Fibroblast of skin of right biceps (primary cell): ENCODE measurements around the gene LHCGR.

Experiments used
- DNase-seq: peaks from one replicate; pipeline ENCODE4 v3.0.0-alpha.2; 2013

LHCGR gene

DNA sequence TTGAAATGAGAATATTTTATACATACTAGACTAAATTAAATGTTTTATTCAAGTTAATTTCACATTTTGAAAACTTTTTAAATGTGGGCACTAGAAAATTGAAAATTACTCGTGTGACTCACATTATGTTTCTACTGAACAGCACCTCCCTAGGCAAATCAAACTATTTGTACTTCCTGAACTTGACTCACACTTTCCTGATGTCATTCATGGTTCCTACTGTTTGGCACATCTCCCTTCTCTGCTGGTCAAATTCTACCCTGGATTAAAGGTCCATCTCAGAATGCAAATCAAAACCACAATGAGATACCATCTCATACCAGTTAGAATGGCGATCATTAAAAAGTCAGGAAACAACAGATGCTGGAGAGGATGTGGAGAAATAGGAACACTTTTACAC is 16.7 kb downstream of the LHCGR start:
- DNase-seq: peak; percentile 66

DNA sequence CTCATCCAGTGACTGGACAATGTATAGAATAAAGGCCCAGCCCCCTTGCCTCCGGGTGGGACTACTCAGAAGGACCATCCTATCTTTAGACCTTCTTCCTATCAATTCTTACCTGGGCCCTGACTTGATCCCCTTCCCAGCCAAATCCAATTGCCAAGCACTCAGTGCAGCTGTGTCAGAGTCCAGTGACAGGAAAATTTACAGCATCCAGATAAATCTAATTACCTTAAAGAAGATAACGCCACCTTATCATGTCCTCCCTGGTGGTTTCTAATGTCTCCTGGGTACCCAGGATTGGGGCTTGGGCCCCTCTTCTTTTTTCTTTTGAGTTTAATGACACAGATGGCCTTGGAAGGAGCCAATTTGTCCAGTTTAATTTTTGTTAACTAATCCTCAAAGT is 19.3 kb downstream of the LHCGR start:
- no peak for DNase-seq

GRCh38 chr2:48734576-48735303 is 20.8 kb downstream of the LHCGR start:
- DNase-seq: no peak

DNA sequence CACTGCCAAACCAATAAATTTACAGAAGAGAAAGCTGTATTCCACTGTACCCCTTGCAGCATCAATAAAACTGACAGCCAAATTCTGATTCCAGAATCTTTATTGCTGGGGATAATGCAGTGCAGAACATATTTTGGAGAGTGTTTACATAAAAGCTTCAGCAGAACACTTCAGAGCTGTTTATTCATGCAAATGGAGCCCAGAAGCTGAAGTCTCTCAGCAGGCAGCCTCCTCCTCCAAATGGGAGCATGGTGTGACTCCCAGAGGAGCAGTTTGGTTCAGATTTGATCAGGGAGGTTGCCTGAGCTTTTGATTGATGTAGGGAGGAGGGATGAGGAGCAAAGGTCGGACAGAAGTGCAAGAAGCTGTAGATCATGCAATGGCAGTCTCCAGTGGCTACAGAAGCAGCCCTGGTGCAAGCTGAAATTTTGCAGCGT is 22.4 kb downstream of the LHCGR start:
- DNase-seq: no peak

GRCh38 chr2:48728840-48729239 is 26.7 kb downstream of the LHCGR start:
- no peak for DNase-seq

GRCh38 chr2:48728295-48728694 is 27.2 kb downstream of the LHCGR start:
- DNase-seq: no peak

- DNase-seq: no peak
Observed at GRCh38 chr2:48727560-48727959, 28.0 kb downstream of the LHCGR start.

- DNase-seq: no peak
Observed at GRCh38 chr2:48725696-48726494, 29.6 kb downstream of the LHCGR start.

DNA sequence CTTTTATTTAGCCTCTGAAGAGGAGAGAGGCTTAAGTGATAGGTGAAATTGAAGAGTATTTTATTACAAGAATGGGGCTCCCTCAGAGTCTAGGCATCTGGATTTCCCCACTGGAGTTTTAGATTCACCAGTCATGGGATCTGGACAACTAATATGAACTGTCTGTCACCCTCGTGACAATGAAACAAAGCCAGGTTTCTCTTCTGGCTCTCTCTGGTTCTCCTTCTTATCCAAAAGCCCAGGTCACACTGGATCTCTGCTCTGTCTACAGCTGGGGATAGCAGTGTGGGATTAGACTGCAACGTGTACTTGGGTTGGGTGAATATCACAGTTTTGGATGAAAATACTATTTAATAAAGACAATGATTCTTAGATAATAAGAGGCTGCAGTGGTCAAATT is 31.2 kb downstream of the LHCGR start:
- DNase-seq: no peak

DNA sequence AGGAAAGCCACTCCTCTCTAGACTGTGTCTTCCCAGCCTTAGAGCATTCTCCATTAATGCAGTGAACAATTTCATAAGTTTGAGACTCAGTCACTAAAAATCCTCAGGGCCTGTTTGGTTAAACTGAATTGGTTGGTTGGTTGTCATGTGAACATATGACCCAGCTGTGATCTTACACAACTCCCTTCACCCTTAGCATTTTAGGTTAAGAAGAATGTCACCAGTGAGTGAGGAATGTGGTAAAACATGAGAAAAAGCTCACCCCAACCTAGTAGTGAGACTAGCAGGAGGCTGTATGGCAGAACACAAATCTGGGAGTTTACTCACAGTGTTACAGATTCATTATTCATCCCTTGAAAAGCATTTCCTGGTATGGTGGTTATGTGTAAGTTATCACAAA is 32.4 kb downstream of the LHCGR start:
- DNase-seq: peak; percentile 93

- no peak for DNase-seq
Observed at GRCh38 chr2:48722391-48722790, 33.1 kb downstream of the LHCGR start.

DNA sequence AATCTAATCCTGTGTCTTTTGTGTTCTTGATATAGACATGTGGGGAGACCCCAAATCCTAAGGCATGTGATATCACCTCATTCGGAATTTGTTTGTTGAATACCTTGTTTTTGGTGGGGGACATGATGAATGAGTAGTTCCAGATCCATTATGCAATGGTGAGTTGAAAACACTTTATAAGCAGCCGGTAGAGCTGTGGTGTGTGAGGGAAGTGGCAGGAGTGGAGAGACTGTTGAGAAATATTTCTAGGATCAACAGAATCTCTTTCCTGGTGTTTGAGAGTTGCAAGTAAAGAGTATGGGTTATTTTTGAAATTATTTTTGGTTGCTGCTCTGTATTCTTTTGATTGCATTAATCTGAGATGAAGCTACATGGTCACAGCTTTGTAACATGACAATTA is 34.4 kb downstream of the LHCGR start:
- no peak for DNase-seq

DNA sequence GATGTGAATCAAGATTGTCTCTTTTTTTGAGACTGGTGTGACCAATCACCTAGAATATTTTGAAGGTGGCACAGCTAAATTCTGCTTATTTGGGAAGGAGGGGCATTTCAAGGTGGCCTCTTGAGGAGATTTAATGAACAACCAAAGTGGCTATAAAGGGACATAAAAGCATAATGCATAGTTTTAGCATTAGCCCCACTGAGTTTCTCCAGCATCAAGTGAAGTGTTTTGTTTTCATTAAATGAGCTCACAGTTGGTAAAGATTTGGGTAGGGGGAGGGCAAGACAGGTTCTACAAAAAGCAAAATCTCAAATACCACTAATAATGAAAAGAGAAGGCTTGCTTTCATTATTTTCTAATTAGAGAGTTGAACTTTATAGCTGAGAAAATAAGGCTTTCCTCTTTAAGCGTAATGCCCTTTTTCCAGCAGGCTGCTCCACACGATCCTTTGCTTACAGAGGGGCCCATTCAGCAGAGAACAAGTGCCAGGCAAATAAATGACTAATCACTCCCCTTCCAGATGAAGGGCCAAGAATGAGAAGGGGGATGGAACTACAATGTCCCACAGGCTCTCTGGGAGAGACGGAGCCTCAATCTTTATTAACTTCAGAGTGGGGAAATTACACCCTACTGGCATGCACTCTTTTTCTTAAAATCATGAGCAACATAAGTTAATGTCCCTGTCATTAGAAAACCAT is 35.9 kb downstream of the LHCGR start:
- DNase-seq: peak; percentile 43

DNA sequence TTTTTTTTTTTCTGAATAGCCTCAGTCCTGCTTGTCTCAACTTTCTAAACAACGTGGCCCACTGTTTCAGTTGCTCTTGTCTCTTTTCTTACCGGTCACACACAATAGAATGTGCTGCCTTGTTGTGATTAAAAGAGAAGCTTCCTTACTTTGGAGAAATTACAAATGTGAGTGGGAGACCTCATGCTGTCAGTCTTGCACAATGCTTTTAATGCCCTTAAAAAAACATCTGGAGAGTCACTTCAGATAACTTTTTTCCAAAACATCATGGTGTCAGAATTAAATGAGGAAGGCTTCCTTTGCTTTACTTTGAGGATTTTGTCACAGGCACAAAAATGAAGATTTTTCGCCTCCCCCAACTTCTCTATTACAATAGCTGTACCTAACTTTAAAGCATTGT is 37.7 kb downstream of the LHCGR start:
- no peak for DNase-seq

- DNase-seq: peak; percentile 62
Observed at GRCh38 chr2:48715956-48716355, 39.6 kb downstream of the LHCGR start.

- peak; percentile 78 for DNase-seq
Observed at GRCh38 chr2:48715042-48715899, 40.3 kb downstream of the LHCGR start.

DNA sequence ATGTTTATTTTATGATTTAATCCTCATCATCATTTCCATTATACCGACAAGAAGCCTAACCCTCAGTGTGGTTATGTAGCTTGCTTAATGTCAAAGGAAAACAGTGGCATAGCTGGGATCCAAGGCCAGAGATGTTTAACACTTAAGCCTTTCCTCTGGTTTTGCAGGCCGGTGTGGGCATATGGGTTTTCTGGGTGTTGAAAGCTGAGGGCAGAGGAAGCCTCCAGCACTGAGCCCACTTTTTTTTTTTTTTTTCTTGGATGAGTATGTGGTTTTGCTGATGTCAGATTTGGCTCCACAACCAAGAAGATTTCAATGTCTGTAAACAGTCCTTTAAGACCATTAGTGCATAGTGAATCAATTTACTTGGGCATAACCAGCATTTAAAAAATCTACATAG is 41.3 kb downstream of the LHCGR start:
- DNase-seq: peak; percentile 60

DNA sequence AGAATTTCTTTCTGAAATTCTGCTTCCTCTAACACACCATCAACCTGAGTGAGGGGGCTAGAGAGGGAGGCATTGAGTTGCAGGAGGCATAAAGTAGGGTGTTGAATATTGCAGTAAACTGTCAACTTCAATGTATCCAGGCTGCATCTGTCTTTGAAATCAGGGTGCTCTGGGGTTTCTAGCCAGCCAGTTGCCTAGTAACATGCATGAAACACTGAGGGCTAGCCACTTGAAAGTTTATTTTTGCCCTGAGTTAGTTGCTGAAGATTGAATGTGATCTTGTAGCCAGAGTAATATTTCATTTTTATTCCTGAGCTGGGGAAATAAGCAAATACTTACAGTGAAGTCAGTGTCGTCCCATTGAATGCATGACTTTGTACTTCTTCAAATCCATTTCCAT is 41.9 kb downstream of the LHCGR start:
- no peak for DNase-seq

DNA sequence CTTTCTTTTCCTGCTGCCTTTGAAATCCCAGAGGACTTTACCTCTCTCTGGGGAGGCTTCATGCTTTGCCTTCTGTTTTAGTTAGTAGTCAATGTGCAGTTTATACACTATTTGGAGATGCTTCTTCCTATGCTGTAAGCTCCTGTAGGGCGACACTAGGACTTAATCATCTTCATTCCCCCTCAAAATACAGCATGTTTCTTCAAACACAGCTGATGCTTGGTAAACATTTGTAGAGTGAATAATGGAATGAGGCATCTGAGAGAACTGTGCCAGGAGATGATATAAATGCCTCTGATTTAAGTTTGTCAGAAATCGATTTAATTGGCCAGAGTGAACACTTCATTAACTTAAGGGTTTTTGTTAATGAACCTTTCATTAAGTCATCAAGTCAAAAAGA is 43.4 kb downstream of the LHCGR start:
- no peak for DNase-seq

- DNase-seq: no peak
Observed at GRCh38 chr2:48711343-48711742, 44.2 kb downstream of the LHCGR start.

GRCh38 chr2:48709096-48710034 is 46.2 kb downstream of the LHCGR start:
- DNase-seq: no peak

DNA sequence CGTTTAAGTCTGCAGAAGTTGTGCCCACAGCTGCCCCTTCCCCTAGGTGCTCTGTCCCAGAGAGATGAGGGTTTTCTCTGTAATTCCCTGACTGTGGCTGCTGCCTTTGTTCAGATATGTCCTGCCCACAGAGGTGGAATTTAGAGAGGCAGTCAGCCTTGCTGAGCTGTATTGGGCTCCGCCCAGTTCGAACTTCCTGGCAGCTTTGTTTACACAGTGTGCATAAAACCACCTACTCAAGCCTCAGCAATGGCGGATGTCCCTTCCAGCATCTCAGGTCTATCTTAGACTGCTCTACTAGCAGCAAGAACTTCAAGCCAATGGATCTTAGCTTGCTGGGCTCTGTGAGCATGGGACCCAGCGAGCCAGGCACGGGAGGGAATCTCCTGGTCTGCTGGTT is 48.1 kb downstream of the LHCGR start:
- no peak for DNase-seq
